ENCODE measurements around the gene MS4A10.

GRCh38 chr11:60769273-60769672, 15.9 kb upstream of the MS4A10 start:
- TF ChIP-seq POLR2AphosphoS2 (conservative IDR thresholded peaks at IDR 0.05; ENCODE audit: low read length) (no peak), CTCF (IDR thresholded peaks at IDR 0.05) (no peak), CHD2 (IDR thresholded peaks at IDR 0.05; ENCODE audit: low read length, partially characterized antibody) (no peak), JUN (IDR thresholded peaks at IDR 0.05) (no peak), PHF8 (IDR thresholded peaks at IDR 0.05; ENCODE audit: borderline replicate concordance, low read depth) (no peak), POLR2A (IDR thresholded peaks at IDR 0.05; ENCODE audit: low read length) (no peak), RAD21 (conservative IDR thresholded peaks at IDR 0.05 in 1 of 2, IDR thresholded peaks at IDR 0.05 in 1 of 2) (no peak), MYC (IDR thresholded peaks at IDR 0.05; ENCODE audit: borderline replicate concordance, low read length) (no peak), FOXS1 (CRISPR knock-in tag; IDR thresholded peaks at IDR 0.05) (no peak), TP53 (CRISPR knock-in tag; IDR thresholded peaks at IDR 0.05) (no peak)

Measured in A549 (cell line).